GM21825 (cell line): Measurements from ENCODE around the gene MAPK9.
A peak's percentile ranks its signal among the peaks of the same experiment; 100 is the strongest.

Source experiments
- ATAC-seq: cut with Tn5 transposase; IDR thresholded peaks from one replicate; pipeline ENCODE4 v1.9.1; 2021; ENCODE audit warnings: mild to moderate bottlenecking, moderate library complexity; ENCODE audit not compliant: unreplicated experiment

Gene MAPK9

DNA sequence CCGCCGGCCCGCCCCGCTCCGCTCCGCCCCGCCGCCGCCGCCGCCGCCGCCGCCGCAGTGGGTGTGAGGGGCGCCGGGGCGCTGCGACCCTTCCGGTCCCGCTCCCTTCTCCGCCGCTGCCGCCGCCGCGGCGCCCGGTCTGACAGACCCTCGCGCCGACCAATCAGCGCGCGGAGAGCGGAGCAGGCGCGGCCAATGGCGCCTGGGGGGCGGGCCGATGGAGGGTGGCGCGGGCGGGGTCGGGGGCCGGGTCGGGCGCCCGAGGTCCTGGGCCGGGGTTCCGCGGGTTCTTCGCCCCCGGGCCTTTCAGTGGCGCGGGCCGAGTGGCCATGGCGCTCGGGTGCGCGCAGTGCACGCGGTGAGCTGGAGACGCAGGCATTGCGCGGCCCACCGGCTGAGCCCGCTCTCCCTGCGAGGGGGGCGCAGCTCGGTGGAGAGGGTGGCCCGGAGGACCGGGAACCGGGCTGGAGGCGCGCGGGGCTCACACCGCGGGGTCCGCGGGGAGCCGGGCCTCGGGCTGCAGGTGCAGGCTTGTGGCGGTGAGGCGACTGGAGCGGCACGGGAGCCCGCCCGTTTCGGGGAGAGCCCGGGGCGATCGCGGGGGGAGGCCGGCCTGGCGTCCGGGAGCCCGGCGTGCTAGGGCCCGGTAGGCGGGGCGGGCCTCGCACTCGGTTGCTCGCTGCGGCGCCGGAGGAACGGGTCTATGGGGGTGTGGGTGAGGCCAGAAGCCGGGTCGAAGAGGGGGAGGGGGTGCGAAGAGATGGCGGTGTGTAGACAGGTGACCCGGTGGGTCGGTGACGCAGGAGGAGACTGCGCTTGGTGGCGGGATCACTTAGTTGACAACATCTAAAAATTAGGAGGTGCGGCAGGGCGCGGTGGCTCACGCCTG is at the start of gene MAPK9:
MAPK9 (minus strand) TSS at position 141 of the 889 bp plus-strand sequence. CDS start 11,522 bp downstream, outside the sequence.
- ATAC-seq: peak; percentile 82

DNA sequence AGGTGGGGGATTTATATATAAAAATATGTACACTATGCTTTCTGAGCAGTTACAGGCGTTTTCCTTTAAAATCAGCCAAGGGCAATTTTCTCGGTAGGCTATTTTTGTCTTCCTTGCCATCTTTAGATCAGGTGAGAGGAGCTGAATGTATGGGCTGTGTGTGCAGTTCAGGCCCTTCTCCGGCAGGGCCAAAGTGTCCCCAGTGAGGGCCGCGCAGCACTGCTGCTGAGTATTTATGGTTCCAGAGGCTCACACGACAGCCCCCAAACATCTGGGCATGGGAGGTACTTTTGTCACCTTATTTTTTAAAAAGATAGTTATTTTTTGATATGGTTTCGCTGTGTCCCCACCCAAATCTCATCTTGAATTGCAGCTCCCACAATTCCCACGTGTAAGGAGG is 49.7 kb upstream of the MAPK9 start:
- no peak for ATAC-seq

DNA sequence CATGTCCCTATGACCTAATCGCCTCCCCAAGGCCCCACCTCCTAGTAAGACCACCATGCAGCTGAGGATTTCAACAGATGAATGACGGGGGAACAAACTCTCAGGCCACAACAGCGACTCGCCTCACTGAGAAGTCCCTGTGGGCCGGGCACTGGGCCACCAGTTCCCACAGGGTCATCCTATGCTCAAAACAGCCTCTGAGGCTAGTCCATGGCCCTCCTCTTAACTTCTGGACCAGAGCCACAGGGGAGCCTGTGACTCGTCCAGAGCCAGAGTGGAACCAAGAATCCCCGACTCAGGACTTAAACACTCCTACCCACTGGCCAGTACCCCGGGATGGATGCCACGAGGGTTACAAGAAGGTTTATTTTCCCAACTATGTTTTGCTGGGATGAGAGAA is 49.0 kb upstream of the MAPK9 start:
- ATAC-seq: no peak

DNA sequence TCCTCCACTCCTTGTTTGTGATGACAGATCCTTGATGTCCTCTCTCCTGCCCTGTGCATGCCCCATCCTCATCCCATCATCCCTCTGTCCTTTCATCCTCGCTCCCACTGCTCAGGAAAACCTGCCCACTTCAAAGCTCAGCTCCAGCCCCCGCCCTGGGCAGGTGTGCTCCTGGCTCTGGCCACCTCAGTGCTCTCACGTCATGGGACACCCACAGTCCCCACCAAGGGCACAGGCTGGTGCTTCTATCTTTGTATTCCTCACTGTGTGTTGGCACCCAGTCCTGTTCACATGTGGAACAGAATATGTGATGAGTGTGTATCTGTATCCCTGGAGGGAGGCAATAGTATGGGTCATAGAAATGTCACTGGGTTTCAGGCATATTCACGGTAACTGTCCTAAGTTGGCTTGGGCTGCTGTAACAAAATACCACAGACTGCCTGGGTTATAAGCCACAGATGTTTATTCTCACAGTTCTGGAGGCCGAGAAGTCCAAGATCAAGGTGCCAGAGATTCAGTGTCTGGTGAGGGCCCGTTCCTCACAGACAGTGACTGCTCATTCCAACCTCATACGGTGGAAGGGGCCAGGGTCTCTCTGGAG is 47.8 kb upstream of the MAPK9 start:
- no peak for ATAC-seq

DNA sequence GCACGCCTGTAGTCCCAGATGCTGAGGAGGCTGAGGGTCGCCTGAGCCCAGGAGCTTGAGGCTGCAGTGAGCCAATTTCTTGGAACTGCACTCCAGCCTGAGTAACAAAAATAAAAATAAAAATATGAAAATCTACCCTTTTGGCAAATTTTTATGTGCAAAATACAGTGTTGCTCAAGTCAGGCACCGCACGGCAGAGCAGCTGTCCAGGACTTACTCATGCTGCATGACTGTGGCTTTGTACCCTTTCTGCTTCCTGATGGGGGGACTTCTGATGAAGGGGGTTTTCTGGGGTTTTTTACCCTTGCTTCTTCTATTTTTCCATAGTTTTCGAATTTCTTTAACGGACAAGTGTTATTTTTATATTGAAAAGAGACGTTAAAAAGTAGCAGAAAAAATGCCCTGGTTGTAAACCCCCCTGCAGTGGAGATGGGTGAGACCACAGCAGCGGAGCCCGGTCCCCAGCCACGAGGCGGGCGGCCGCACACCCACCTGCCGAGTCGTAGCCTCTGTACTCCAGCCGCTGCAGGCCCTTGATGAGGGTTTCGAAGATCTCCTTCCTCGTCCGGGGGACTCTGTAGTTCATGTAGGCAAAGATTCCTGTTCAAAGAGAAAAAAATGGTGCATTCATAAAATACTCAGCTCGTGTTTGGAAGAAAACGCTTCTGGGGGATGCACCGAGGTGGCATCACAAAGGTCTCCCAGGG is 46.3 kb upstream of the MAPK9 start:
- ATAC-seq: no peak

DNA sequence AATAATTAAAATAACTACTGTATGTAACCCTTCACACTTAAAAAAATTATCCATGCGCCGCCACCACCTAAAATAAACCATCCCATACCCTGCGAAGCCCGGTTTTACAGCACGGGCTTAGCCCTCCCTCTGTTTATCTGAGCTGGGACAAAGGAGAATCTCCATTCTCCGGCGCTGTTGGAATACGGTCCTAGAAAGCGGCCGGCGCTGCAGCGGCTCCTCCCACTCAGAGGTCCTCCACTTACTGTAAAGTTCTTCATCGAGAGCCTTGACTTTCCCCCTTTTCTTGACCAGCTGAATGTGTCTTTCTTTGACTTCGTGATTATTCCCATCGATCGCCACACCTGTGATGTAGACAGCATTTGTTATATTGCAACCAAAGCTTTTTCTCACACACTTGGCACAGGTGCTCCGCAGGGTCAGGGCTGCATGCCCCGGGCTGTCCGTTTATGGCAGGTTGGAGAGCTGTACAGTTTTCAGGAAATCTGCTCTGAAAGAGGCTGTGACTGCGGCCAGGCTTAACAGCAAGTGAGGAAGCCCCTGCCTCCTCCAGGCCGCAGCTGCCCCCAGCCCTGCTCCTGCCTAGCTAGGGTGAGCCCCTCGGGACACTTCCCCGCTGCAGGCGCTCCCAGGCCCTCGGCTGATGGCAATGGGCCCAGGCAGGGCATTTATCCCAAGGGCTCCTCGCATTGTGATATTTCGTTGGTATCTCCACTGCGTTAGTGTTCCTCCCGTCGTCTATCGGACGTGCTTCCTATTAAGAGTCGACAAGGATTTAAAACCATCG is 44.5 kb upstream of the MAPK9 start:
- no peak for ATAC-seq

DNA sequence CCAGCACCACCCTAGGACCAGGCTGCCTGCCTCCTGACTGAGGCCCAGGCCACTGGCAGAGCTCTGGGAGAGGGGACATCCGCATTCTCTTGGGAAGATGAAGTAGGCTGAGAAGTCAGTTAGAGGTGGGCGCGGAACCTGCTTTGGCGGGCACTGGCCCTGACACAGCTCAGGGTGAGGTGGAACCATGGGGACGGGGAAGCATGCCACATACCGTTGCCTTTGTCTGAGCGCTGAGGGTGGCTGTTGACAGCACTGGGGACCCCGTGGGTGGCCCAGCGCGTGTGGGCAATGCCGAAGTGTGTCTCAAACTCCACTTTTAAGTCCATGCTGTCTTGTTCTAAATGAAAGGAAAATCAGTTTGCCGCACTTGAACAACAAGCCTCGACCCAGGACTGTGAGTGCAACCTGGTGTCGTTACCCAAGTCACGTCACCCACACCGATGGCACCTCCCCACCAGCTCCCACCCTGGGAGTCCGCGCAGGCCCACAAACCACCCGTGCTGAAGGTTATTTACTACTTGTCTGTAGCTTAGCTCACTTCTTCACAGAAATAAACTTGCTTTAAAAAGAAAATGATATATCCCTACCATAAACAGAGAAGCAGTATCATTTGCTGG is 43.8 kb upstream of the MAPK9 start:
- no peak for ATAC-seq

DNA sequence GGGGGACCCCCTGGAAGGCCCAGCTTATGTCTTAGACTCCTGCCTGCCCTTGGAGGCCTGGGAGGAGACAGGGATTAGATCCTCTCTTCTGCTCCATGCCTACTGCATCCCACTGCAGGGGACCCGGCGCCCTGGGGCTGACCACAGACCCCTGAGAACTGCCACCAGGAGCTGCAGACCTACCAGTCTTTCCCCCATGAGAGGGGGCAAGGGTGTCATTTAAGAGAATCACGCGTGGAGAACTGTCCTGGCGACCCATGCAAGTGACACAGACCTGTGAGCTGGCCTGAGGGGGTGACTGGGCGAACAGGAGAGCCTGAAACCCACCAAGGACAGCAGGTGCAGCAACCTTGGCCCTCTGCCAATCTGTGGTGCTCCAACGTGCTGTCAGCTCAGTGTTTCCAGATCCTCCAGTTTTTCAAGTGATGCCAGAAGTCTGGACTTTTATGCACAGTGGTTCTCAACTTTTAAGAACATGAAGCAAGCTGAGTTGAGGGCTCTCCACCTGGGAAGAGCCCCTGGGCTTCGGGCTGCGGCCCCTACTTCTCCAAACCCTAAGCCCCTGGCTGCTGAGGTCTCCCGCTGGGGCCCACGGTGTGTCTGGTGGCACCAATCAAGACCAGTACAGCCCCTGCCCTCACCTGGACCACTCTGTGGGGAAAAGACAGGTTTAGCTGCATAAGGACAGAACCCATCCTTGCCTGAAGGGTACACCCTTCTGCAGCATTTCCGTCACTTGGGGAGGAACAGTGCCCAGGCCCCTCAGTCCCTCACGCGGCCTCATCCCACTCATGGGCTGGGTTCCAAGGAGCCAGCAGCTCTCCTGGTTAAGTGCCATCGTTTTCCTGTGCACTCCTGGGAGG is 43.1 kb upstream of the MAPK9 start:
- no peak for ATAC-seq

DNA sequence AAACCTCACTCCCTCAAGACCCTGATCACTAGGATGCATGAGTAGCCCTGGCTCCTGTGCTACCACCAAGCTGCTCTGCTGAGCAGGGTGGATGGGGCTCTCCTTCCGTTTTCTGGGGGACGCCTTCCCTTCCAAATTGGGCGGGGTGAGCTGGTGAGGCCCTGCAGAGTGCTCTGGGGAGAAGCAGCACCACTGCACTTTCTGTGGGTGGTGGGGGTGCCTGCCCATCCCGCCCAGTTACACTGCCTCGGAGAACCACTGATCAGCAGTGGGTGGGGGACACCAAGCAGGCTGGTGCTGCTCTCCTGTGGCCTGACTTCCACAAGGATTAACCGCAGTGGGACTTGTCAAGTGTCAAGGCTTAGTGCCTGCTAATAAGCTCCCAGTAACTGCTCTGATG is 42.3 kb upstream of the MAPK9 start:
- ATAC-seq: no peak

DNA sequence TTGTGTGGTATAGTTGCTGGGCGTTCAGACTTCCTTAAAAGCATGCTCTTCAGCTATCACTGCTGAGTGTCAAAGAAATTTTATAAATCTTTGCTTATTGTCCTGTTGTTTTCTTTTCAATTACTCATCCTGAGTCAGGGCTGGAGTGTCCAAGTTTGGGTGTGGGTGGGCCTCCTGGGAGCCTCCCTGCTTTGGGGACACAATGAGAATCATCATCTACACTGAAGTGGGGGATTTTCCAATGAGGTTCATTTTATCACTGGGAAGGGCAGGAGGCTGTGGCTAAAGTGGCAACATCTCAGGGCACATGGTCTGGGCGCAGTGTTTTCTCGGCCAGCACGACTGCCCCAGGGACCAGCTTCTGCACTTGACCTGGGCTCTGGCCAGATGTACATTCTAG is 41.8 kb upstream of the MAPK9 start:
- no peak for ATAC-seq

DNA sequence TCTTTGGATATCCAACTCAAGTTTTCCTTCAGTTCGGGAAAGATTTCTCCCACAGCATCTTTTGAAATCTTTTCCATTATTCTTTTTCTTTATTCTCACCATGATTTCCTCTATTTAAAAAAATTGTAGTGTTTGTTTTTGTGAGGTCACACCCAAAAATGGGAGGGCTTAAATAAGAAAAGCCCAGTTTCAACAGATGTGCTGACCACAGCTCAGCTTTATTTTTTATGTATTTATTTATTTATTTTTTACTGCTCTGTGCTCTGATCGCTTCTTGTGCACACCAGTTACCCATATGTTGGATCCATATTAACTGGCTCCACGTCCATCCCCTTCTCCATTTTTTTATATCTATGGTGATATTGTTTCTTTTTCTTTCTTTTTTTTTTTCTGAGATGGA is 41.0 kb upstream of the MAPK9 start:
- ATAC-seq: no peak

DNA sequence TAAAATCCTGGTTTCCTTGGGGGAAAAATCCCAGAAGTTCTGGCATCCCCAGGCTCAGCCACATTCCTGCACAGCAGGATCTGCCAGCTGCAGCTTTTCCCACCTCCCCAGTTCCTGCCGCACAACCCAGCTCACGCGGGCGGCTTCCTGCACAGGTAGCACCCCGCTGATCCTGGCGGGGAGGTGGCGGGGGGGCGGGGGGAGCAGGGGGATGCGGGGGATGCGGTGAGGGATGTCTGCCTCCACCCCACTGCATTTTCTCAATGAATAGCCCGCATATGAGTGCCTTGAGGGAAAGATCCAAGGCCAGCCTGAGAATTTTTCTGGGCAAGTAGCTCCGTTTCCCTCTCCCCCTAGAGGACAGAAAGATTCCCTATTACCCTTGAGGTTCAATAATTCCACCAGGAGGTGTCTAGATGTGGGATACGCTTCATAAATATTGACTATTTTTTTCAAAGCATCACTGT is 40.2 kb upstream of the MAPK9 start:
- ATAC-seq: no peak

DNA sequence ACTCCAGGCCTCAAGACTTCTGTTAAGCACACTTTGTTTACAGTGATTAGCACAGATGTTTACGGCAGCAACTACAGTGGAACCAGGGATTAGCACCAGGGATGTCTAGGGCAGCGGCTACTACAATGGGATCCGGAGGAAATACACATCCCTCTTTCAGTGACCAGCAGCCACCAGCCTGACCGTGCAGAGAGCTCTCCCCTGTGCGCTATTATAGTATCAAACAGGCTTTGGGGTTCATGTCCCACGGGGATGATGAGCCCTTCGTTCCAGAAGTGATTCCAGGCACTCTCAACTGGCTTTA is 39.7 kb upstream of the MAPK9 start:
- no peak for ATAC-seq

DNA sequence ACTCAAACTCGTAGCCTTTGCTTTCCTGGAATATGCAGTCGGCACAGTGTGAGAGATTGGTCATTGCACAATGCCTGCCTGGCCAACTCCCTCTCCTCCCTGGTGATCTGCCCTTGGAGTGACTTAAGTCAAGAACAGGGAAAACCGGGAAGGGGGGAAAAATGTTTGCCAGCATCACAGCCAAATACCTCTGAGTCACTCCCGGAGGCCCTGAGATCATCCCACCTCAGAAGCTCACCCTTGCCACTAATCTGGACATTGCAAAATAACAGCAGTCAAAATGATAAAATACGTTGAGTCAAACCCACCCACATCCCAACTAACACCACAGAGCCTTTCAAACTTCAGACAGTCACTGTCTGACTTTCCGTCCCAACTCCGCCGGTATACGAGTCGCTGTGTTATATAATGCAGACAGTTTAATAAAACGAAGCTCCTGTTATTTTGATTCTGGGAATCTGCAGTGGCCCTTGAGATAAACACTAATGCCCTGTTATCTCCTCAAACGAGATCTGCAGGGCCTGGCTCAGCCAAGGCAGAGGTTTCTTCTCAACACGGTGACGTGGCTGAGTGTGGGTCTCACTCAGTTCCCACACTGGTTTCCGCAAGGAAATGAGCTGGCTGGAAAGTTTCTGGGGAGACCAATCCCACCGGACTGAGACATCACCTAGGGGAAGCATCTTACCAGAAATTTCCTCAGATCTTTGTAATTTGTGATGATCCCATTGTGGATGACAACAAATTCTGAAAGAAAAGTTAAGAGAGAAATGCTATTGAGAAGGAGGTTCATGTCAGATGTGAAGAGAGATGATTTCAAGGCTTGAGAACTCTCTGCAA is 39.1 kb upstream of the MAPK9 start:
- no peak for ATAC-seq

DNA sequence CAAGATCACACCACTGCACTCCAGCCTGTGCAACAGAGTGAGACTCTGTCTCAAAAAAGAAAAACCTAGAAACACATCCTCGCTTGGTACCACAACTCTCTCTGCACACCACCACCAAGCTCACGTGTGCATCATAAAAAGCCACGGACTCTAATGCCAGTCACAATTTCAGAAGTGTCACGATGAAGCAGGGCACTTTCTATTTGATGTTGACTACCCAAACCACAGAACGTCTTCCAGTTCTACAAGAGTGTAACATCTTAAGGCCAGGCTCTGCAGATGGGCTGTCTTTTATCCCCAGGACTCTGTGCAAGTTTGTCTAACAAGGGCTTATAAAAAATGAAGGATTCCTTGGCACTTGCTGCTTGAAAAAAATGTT is 38.4 kb upstream of the MAPK9 start:
- no peak for ATAC-seq

DNA sequence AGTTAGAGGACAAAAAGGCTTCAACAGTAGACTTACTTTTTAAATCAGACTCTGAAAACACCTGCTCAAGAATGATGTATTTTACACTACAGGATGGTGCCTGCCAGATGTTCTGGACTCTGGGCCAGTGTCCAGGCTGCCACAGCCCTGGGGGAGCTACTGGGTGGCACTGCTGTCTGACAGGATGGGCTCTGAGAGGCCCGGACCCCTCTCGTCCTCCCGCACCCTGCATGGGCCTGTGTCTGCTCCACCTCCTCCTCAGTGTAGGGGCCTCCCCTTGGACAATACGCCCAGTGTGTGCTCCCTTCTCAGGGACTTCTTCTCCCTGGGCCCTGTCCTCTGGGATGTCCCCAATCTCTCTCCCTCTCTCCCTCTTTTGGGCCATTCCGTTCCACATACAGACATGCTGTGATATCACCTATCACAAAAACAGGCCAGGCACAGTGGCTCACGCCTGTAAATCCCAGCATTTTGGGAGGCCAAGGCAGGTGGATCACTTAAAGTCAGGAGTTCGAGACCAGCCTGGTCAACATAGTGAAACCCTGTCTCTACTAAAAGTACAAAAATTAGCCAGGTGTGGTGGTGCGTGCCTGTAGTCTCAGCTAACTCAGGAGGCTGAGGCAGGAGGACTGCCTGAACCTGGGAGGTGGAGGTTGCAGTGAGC is 37.9 kb upstream of the MAPK9 start:
- no peak for ATAC-seq

DNA sequence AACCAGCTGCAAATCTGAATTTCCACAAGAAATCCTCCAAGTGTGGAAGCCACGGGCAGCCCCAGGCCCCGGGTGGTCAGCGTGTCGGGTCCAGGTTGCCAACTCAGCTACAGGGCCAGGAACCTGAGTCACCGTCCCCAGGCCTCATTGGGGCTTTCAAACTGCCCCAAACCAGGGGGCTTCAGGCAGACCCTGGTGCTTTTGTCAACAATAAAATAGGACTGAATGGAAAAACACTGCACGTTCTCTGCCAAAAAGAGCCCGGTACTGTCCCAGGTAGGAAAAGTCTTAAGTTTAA is 37.2 kb upstream of the MAPK9 start:
- ATAC-seq: no peak

DNA sequence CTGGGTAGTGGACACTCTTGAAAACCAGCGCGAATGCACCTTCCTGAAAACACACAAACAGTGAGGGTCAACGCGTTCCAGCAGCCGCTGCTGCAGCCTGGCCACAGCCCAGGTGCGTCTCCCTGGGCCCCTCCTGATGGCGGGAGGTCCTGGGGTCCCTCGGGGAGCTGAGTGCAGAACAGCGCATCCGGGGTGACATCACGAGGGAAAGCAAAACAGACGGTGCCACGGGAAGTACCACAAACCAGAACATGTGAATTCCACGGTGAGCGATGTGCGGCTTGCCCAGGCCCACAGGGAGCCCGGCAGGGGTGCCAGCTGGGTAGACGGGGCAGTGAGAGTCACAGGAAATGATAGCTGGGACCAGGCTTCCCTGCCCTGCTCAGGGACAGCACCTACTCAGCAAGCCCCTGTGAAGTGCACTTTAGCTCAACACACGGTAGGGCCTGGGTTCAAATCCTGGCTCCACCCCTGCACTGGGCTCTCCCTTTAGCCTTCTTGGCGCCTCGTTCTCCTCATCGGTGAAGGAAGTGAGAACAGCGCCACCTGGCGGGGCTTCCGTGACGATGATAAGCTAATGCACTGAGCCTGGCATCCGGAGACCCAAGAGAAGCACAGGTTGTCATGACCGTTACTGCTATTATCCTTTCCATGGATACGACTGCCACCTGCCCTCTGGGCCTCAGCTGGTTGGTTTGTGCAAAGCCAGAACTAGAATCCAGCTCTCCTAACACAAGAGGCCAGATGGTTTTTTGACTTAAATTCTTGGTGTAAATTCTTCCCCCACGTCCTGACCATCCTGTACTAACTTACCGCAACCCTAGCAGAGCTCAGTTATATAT is 36.6 kb upstream of the MAPK9 start:
- ATAC-seq: peak; percentile 78
